AG09309 (cell line): ENCODE measurements around the gene RIPOR3.

Source experiments
- DNase-seq: peaks from one replicate; pipeline ENCODE4 v3.0.0-alpha.2; 2010; ENCODE audit warnings: low read depth
- H3K4me3 ChIP-seq: 2 replicates; pipeline ENCODE4 v1.5.1; 2011; ENCODE audit warnings: mild to moderate bottlenecking, low read depth, low read length, moderate library complexity; ENCODE audit not compliant: control insufficient read depth
- TF ChIP-seq, protein P1 (sequence below): IDR thresholded peaks from 2 replicates; pipeline ENCODE4 v1.5.1; 2011; ENCODE audit warnings: mild to moderate bottlenecking, low read depth, low read length, inconsistent platforms; ENCODE audit not compliant: insufficient read depth, control insufficient read depth; ENCODE audit errors: missing control alignments

RIPOR3 gene

DNA sequence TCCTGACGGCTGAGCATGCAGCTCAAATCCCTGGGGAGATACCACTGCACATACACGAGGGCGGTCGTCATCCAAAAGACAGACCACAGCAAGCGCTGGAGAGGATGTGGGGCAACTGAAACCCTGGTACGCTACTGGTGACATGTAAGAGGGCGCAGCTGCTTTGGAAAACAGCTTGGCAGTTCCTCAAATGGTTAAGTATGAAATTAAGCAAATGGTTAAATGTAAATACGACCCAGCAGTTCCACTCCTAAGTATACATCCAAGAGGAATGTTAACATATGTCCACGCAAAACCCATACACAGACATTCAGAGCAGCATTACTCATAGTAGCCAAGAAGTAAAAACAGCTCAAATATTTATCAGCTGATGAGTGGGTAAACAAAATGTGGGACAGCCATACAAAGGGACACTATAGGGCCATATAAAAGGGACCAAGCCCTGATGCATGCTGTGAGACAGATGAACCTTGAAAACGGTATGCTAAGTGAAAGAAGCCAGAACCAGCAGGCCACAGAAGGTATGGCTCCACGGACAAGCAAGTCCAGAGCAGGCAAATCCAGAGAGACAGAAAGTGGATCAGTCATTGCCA lies 38.5 kb downstream of the RIPOR3 start:
- TF ChIP-seq, protein P1, sequence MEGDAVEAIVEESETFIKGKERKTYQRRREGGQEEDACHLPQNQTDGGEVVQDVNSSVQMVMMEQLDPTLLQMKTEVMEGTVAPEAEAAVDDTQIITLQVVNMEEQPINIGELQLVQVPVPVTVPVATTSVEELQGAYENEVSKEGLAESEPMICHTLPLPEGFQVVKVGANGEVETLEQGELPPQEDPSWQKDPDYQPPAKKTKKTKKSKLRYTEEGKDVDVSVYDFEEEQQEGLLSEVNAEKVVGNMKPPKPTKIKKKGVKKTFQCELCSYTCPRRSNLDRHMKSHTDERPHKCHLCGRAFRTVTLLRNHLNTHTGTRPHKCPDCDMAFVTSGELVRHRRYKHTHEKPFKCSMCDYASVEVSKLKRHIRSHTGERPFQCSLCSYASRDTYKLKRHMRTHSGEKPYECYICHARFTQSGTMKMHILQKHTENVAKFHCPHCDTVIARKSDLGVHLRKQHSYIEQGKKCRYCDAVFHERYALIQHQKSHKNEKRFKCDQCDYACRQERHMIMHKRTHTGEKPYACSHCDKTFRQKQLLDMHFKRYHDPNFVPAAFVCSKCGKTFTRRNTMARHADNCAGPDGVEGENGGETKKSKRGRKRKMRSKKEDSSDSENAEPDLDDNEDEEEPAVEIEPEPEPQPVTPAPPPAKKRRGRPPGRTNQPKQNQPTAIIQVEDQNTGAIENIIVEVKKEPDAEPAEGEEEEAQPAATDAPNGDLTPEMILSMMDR = no peak
- no peak for DNase-seq

DNA sequence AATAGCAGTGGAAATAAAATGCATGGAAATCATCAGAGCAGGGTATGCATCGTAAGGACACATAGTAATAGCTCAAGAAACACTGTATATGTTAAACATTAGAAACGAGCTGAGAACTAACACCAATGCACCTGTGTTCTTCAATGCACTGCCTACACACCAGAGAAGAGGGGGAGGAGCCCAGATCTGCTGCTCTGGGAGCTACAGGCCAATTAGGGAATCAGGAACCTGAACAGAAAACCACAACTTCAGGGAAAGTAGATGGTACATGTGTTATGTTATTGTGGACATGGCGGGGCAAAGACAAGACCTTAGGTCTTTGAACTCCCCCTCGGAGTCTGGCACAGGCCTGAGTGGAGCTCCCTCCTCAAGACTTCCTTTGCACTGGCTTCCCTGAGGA lies 39.7 kb downstream of the RIPOR3 start:
- no peak overlapping the region for H3K4me3 ChIP-seq
- no peak for DNase-seq
- TF ChIP-seq, protein P1 = no peak

More for the DNA sequence above, 38.5 kb downstream of the RIPOR3 start:
- no peak overlapping the region for H3K4me3 ChIP-seq

DNA sequence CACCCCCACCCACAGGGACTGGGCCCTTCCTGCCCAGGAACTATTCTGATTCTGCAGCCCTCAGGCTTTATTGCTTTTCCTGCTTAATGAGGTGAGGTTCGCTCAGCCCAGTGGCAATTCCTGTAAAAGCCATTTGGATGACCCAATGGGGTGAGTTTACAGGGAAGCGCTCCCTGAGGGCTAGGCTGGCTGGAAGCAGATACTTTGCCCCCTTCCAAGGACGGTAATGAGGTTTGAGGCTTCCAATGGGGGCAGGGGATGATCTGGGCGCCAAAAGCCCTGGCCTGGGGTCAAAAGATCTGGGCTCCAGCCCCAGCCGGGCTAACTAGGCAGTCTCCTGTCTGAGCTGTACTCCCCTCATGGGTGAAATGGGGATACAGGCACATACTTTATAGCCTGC lies 41.8 kb downstream of the RIPOR3 start:
- no peak overlapping the region for H3K4me3 ChIP-seq
- TF ChIP-seq, protein P1 = no peak
- DNase-seq = no peak

DNA sequence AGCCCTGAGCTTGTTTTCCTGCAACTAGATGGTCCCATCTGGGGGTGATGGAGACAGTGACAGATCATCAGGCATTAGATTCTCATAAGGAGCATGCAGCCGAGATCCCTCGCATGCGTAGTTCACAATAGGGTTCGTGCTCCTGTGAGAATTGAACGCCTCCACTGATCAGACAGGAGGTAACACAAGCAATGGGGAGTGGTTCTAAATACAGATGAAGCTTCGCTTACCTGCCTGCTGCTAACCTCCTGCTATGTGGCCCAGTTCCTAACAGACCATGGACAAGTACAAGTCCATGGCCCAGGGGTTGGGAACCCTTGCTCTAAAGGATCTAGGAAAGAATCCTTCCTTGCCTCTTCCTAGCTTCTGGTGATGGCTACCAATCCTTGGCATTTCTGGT lies 42.7 kb downstream of the RIPOR3 start:
- H3K4me3 ChIP-seq = no peak overlapping the region
- DNase-seq = no peak
- TF ChIP-seq, protein P1 = no peak

DNA sequence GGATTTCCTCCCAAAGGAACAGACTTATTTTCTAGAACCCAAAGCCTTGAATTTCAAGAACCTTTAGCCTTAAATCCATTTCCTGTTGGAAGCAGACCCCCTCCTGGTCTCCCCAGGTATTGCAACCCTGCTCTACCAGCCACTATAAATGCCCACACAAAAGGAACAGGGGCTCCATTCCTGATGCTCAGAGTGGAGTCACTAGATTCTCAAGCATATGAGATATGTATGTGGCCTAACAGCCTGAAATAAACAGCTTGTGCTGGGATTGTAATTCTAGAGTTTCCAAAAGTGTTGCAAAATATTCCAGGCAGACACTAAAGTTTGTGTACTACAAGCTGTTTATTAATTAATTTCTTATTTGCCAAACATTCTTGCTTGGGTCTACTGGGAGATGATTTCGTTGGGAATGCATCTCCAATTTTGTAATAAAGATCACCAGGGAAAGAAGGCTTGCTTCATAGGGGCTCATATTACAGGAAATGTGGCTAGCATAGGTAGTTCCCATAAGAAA lies 44.8 kb downstream of the RIPOR3 start:
- no peak overlapping the region for H3K4me3 ChIP-seq
- TF ChIP-seq, protein P1 = peak; percentile 31
- DNase-seq = peak; percentile 79

DNA sequence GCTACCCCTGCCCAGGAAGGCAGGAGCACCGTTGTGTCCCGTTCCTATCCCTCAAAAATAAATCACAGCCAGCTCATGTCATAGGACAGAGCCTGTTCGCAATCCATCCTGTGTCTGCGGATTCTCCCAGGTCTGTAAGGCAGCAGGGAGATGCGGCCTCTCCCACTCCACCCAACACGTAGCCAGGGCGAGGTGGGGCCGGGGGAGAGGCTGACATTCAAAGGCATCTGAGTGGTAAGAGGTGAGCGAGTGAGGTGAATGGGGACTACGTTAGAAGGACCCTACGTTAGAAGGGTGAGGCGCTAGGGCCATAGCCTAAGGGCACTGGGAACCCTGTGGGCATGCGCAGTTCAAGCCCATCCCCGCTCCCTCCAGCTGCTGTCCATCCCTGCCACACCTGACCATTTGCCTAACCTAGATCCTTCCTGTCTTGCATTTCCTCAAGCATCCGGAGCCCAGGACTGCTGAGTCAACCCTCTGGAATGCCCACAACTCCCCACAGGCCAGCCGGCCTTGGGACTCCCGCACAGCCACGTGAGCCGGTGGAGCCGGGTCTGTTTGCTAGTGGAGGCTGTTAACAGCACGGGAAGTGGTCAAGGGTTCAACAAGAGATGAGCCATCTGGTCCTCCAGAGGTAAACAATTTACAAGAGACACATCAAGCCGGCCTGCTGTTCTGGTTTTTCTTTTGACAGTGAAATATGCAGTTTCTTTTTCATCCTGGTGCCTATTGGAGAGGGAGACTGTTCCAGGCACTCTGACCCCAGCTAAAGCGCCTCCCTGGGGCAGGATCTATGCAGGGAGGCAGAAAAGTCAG lies 45.9 kb downstream of the RIPOR3 start:
- no peak overlapping the region for H3K4me3 ChIP-seq
- peak; percentile 87 for DNase-seq
- TF ChIP-seq, protein P1 = no peak
